GM12801 (cell line): ENCODE measurements around the gene RASGRP1.

Experiments
- TF ChIP-seq, protein P1 (sequence below): IDR thresholded peaks from one replicate; pipeline ENCODE4 v1.5.1; 2011; ENCODE audit warnings: control low read depth; ENCODE audit not compliant: insufficient read length; ENCODE audit errors: extremely low read depth

Gene RASGRP1

DNA sequence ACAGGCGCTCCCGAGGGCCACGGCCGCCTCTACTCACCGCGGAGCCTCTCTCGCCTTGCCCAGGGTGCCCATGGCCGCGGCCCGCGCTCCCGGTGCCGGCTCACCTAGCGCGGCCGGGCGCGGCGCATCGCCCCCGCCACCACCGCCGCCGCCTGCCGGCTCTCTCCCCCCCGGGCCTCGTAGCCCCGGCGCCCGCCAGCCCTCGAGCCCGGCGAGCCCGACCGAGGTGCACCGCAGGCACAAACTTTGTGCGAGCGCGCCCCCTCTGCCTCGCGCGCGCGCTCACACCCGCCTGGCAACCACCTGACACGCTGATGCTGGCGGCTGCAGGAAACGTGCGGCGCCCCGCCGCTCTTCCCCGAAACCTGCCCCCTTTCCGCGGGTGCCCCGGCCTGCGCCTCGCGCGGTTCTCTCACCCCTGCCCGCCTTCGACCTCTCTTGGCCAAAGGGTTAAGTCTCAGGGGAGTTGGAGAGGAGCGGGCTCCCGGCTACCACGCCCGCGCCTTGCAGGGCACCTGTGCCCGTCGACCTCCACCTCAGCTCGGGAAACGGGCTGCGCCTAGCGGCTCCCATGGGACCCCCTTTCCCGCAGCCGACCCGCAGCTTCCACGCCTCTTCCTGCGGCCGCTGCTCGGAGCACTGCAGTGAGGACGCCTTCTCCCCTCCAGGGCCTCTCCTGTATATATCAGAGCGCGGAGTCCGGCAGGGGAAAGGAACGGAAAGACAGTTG is at the start of gene RASGRP1:
Gene RASGRP1 (minus strand): TSS at position 258 of the 730 bp plus-strand sequence. CDS start 186 bp downstream, at position 72.
- TF ChIP-seq, protein P1, sequence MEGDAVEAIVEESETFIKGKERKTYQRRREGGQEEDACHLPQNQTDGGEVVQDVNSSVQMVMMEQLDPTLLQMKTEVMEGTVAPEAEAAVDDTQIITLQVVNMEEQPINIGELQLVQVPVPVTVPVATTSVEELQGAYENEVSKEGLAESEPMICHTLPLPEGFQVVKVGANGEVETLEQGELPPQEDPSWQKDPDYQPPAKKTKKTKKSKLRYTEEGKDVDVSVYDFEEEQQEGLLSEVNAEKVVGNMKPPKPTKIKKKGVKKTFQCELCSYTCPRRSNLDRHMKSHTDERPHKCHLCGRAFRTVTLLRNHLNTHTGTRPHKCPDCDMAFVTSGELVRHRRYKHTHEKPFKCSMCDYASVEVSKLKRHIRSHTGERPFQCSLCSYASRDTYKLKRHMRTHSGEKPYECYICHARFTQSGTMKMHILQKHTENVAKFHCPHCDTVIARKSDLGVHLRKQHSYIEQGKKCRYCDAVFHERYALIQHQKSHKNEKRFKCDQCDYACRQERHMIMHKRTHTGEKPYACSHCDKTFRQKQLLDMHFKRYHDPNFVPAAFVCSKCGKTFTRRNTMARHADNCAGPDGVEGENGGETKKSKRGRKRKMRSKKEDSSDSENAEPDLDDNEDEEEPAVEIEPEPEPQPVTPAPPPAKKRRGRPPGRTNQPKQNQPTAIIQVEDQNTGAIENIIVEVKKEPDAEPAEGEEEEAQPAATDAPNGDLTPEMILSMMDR: no peak

DNA sequence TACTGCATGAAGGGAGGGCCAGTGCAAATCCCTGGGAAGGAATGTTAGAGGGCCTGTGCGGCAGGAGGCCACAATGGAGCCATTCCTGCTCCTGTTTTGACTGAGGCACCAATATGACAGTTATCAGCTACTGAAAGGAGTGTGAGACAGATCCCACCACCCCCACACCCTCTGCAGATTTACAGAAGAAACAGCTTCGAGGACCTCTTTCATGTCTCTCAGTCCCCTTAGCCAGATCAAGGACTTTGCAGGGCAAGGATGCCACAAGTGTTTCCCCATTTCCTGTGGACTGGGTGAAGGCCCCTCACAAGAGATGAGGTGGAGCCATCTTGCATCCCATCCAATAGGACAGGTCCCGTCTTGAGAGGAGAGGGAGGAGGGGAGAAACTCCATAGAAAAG is 48.5 kb upstream of the RASGRP1 start:
- TF ChIP-seq, protein P1: no peak

DNA sequence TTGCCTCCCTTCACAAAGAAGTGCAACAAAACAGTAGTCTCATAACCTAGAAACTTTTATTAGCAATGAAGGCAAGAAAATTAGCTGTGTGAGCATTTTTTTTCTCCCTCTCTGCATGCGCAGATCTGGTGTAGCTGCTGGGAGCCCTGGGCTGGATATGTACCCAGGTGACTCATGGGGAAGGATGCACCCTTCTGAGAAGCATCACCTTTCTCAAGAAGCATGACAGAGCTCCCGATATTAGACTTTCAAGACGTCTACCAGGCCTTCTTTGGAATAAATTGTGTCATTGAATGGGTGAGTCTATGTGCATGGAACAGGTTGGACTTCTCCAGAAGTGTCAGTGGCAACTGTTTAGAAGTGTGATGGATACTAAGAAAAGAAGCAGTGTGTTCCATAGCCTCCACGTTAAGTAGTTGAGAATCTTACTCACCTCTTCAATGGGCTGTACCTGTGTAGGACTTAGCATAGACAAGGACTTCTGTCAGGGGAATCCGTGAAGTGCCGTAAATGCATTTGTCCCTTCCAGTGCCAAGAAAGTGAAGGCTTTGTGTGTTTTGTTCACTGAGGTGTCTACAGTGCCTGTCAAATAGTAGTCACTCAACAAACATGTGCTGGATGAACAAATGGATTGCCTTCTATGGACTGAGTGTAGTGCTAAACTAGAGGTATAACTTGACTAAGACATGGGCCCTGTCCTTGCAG is 47.7 kb upstream of the RASGRP1 start:
- TF ChIP-seq, protein P1: no peak

DNA sequence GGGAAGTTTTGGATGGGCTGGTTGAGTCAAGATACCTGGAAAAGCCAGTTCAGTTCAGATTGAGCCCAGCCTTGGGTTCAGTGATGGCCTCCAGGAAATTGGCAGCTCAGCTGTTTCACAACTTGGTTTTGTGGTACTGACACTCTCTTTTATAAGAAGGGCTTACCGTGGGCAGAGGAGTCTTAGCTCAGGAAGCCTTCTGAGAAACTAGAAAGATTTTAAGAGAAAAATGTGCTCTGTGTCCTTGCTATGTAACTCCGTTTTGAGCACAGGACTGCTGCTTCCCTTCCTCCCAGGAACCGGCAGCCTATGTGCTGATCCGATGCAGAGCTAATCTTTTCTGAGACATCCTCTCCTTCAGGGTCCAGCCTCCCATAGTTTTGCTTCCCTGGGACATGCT is 46.6 kb upstream of the RASGRP1 start:
- TF ChIP-seq, protein P1: no peak

DNA sequence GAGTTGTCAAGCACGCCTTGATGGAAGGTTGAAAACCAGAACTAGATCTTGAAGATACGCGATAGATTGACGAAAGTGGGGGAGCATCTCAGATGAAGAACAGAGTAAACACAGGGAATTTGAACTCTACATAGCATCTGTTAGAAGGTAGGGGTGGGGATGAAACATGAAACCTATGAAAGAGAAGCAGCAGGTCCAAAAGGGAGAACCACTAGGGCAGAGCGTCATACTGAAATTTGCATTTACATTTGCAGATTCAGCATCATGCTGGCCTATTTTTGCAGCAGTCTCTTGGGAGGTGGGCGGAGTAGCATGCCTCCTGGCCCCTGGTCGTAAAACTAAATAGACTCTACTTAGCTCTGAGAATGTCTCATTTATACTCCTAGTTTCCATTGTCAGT is 46.1 kb upstream of the RASGRP1 start:
- TF ChIP-seq, protein P1: no peak

DNA sequence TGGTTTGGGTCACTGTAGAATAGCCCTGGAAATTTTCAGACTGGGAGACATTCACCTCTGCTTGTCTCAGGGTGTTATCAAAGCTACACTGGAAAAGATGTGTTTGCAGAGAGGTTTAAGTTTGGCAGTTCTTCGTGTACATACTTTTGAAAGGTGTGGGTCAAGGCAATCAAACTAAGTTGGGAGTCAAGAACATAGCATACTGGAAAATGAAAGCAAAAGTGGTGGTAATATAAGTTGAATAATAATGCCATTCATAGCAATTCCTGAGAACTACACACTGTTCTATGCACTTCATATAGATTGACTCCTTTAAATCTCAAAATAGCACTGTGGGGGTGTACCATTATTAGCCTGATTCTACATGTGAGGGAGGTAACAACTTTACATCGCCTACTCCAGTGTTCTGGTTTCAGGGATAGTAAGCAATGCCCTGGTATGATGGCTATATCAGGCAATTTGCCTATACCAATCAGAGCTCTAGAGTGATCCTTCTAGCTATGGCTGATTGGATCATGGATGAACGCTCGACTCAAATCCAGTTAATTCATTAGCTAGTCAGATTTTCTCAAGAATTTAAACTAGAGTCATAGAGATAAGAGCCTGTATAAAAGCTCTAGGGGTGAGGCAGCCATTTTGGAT is 44.6 kb upstream of the RASGRP1 start:
- TF ChIP-seq, protein P1: no peak

DNA sequence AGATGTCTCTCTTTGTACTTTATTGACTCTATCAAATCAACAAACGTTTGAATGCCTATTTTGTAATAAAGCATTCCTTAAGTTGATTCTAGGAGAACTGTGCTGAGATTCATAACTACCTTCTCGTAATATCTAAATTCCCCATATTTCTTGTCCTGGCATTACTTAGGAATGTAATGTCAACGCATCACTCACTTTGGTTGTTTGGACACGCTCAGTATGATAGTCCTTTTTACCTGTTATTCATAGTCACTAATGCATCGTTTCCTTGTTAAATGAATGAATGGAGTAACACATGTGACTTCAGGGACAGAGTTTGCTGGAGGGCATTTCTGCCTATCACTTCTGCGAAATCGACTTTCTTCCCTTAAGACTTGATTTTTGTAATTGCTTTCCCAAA is 44.1 kb upstream of the RASGRP1 start:
- TF ChIP-seq, protein P1: no peak
